Stimulated activated CD4-positive, alpha-beta T cell treated with anti-CD3 and anti-CD28 coated beads, Interleukin-1b, Interleukin-23, amount 100 ng/mL, for 24 hours (primary cell): ENCODE data around the gene SNPH.
A peak's percentile ranks its signal among the peaks of the same experiment; 100 is the strongest.

Experiments
- DNase-seq, 4 experiments: peaks; one replicate each; pipeline ENCODE4 v3.0.0-alpha.2; 2020; ENCODE audit warnings: low read depth in 4 of 4, low spot score in 1 of 4

The SNPH gene

DNA sequence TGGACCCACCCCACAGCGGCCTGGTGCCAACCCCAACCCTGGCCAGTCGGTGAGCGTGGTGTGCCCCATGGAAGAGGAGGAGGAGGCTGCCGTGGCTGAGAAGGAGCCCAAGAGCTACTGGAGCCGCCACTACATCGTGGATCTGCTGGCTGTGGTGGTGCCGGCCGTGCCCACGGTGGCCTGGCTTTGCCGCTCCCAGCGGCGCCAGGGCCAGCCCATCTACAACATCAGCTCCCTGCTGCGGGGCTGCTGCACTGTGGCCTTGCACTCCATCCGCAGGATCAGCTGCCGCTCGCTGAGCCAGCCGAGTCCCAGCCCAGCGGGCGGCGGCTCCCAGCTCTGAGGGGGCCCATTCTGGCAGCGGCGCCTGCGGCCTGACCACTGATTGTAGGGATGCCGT is 39.6 kb downstream of the SNPH start:
- no peak for DNase-seq

DNA sequence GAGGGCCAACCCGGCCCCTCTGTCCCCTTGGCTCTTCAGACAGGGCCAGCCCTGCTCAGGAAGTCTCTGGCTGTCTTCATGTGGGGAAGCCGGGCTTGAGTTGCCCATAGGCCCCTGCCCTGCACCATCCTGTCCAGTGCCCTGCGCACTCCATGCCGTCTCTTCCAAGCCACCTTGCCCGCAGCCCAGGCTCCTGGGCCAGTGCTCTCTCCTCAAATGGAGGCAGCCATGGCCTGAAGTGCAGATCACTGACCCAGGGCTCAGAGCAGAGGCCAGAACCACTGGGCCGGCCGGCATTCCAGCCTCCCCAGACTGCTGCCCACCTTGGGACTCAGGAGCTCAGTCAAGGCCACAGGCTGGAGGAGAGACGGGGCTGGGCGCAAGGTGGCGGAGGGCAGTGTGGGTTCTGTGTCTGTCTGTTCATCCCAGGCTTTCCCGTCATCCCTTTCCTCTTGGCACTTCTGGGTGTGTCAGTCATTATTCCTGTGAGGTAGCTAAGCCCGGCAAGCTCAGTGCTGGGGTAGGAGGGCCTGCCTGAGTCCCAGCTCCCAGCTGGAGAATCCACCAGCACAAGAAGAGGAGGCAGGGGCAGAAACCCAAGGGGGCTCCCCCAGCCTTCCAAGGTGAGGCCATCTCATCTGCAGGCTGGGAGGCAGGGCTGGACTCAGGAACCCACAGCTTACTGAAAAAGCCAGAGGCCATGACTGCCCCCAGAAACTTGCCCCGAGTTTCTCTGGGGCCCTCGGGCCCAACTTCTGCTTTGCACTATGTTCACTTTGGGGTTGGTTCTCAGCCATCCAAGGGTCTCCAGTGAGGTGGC is 40.4 kb downstream of the SNPH start:
- DNase-seq = no peak

DNA sequence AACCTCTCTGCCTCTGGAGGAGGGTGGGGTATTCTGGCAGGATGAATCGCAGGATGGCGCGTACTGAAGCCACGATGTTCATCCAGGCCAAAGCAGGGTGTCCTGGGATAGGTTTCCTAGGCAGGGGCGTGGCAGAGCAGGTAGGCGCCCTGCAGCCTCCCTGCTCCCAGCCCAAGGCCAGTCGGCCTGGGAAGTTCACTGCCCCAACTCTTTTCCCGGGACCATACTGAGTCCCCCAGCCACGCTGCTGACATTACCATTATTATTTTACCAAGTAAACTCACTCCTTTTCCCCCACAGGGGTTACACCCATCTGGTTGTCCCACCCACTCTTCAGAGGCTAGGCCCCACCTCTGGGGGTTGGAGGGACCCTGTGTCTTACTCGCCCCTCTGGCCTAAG is 41.1 kb downstream of the SNPH start:
- no peak for DNase-seq

- no peak for DNase-seq
Measured at GRCh38 chr20:1307571-1307971, 41.5 kb downstream of the SNPH start.

DNA sequence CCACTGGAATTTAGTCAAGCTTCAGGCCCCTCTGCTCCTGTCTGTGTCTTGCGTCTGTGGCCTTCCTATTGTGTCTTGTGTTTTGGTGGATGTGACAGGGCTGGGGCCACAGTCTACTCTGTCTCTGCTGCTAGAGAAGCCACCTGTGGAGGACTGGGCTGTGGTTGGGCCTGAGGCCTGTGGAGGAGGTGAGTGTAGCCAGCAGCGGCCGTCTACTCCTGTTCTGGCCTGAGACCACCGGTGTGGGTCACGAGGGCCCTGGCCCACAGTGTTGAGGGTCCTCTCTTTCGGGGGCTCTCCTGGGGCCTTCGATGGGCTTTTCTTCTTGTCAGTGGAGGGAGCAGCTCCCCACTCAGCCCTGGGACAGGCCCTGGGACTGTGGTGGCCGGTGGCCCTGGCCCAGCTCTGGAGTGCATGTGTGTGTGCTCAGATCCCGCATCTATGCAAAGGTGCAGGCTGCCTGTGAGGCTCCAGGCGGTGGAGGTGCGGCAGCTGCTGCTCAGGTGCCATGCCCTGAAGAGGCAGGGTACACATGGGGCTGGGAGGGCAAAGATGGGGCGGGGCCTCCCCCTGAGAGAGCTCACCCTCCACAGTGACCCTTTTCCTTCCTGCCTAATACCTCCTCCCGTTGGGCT is 42.1 kb downstream of the SNPH start:
- DNase-seq = no peak

- no peak for DNase-seq
Measured at GRCh38 chr20:1308702-1309095, 42.6 kb downstream of the SNPH start.

GRCh38 chr20:1309439-1309847 is 43.3 kb downstream of the SNPH start:
- no peak for DNase-seq

DNA sequence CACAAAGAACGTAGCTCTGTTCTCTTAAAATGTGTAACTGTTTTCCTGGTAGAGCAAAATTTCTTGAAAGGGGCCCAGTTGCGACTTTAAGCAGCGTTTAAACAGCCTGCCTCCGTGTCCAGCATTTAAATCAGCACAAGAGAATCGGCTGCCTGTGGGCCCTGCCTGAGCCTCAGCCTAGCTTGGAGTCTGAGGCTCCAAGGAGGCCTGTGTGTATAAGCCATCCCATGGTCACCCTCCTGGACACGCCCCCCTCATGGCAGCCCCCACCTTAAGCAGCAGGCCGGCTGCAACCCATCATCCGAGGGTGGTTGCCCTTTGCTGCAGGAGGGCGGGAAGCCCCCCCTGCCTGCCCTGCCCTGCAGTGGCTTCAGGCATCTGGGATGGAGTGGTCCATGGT is 44.0 kb downstream of the SNPH start:
- DNase-seq = no peak

DNA sequence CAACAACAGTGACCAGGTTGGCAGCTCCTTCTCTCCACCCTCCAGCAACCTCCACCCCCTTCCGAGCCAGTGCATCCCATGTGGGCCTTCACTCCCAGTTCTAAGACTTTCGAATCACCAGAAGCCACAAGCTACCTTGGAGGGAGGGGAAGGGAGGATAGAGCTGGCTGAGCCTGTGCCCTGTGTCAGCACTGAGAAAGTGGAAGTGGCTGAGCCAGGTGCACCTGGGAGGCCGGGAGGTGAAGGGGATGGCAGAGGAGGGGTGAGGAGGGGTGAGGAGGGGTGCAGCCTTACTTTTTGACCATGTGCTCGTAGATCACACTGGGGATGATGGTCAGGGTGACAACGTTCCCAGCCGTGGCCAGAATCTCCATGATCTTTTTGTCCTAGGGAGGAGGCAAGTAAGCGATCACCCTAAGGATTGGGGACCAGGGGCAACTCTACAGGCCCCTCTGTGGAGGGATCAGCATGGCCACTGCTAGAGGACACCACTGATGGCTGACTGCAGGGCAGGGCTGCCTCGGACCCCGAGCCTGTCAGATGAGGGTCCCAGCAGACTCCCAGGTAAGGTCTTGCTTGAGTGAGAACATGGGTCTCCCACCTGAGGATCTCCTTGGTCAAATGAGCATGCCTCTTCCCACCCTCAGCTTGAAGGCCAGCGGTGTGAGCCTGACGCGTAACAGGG is 44.6 kb downstream of the SNPH start:
- no peak for DNase-seq

GRCh38 chr20:1312308-1312707 is 46.2 kb downstream of the SNPH start:
- no peak for DNase-seq

DNA sequence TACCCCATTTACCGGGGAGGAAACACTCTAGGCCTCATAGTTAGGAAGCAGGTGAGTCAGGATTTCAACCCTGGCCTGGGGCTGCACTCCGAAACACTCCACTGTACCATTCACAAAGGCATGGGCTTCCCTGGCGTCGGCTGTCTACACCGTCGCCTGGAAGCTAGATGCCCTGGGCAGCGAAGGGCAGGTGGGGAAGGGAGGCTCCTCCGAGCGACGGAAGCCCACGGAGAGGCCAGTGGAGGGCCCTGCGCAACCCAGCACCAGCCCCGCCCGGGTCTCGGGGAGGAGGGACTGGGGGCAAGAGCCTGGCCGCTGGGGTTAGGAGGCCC is 46.8 kb downstream of the SNPH start:
- DNase-seq = no peak

DNA sequence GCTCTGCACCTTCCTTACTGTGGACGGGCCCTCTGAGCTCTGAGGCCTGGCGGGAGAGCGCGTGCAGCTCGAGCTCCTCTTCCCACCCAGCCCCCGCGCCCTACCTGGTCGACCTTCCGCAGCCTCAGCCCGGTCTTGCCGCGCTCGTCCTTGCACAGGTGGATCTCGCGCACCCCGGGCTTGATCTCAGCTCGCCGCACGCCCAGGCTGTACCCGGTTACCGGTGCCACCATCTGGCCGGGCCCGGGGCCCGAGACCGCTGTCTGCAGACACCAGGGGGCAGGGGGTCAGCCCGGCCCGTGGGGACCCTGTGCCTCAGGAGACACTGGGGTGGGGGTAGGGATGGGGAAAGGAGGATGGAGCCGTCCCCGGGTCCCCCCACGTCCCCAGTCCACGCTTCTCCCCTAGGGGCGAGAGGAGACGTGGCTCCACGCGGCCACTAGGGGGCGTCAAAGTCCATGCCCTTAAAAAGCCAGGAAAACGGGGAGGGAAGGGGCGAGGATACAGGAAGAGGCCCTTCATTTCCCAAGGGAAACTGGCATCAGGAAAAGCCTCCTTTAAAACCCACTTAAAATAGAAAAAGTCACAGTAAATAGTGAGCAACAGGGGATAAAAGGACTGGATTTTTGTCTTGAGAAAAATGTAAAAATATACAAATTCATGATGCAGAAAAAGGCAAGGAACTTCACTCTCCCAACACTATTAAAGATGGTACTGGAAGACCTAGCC is 47.3 kb downstream of the SNPH start:
- peak; percentile 38 to 52 (median 49) for DNase-seq

DNA sequence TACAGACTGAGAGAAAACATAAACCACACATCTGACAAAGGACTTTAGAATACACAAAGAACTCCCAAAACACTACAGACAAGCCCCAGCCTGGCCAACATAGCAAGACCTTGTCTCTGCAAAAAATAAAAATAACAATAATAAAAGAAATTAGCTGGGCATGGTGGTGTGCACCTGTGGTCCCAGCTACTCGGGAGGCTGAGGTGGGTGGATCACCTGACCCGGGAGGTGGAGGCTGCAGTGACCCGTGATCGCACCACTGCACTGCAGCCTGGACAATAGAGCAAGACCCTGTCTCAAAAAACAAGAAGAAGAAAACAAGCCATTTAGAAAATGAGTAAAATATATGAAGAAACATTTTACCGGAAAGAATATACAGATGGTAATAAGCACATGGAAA is 49.7 kb downstream of the SNPH start:
- no peak for DNase-seq

DNA sequence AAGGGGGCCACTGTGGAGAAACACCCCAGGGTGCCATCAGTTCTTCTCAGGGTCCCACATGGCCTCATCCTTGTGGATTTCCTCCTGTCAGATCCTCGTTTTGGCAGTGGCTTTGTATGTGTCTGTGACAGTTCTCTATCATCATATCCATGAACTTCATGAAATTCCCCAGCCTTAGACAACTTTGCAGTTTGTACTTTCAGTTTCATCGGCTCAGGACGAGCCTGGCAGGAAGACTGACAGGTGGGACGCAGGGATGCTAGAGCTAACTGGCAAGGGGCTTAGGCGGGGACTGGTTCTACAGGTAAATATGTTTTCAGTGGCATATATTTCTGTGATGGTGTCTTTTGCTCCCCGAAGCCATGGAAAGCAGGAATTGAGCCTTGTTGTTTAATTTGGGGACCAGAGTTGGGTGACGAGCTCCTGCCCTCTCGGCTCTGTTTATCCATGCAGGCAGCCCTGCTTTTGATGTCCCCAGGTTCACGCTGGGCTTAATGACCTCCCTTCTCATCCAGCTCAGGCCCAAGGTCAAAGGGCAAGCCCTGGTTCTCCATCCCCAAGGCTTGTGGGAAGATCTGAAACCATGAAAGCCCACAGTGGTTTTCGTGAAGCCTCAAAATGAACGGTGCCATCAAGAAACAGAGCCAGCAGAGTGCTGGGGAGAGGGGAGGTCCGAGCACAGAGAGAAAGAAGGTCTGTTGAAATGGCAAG is 51.6 kb downstream of the SNPH start:
- DNase-seq = no peak

- DNase-seq = no peak
Measured at GRCh38 chr20:1319051-1319450, 53.0 kb downstream of the SNPH start.

GRCh38 chr20:1319462-1319861 is 53.4 kb downstream of the SNPH start:
- no peak for DNase-seq

DNA sequence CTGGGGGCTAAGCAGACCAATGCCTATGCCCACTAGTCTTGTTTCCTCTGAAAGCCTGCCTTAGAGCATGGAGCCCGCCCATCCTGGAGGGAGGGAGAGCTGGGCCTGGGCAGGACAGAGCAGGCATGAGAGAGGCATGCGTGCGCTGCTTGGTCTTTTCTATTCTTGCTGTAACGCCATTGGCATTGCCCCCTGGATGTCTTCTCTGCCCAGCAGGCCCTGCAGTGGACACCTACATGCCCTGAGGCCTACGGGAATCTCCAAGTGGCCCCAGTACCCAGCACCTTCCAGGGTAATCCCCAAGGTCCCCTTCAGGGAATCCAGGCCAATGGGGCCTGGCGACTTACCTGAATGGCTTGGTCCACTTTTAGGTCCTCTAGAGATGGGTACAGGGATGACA is 53.9 kb downstream of the SNPH start:
- DNase-seq = no peak

DNA sequence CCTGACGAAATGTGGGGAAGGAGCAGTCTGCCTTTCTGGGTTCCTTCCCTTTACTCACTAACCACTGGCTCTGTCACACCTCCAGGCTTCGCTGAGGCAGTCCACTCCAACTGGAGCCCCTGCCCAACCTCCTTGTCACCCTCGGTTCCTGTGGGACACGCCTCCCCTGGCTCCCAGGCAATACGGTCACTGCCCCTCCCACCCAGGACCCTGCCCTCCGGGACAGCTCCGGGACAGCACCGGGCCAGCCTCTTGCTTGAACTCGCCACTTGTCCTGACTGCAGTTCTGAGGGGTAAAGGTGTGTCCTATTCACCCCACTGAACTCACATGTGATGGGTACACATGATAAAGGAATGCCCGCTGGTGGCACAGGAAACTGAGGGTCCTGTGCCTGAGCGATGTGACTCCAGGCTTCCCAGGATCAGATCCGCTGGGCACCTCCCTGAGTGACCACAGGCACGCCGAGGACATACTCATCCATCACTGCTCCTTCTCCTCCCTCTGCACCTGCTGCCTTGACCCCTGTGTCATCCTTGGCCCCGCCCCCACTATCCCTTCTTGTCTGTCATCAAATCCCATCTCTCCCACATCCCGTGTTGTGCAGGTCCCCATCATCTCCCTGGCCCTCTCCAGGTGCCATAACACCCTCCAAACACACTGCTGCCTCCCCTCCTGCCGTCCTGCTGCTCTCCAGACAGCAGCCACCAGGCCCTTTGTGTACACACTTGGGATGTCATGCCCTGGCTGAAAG is 55.0 kb downstream of the SNPH start:
- no peak for DNase-seq

GRCh38 chr20:1321654-1321939 is 55.5 kb downstream of the SNPH start:
- no peak for DNase-seq

GRCh38 chr20:1322511-1323245 is 56.6 kb downstream of the SNPH start:
- no peak for DNase-seq
